SK-N-SH treated with all-trans-retinoic acid at 6 μM for 48 hours (cell line): ENCODE data around the gene ACBD5.

Experiments
- ARNTL ChIP-seq: fragments of 450-650 bp; formaldehyde crosslinking; IDR thresholded peaks from 2 replicates; pipeline ENCODE4 v1.5.0; 2020; ENCODE audit warnings: low read depth, mild to moderate bottlenecking, moderate library complexity, borderline replicate concordance
- BACH2 ChIP-seq: fragments of 250-450 bp; sonication (Bioruptor Pico); IDR thresholded peaks from 2 replicates; pipeline ENCODE4 v1.9.0; 2021; ENCODE audit warnings: mild to moderate bottlenecking, borderline replicate concordance
- CSRNP3 ChIP-seq: fragments of 250-450 bp; sonication (Bioruptor Pico); IDR thresholded peaks from 2 replicates; pipeline ENCODE4 v1.5.1; 2021; ENCODE audit warnings: mild to moderate bottlenecking, moderate library complexity
- POU6F1 ChIP-seq: fragments of 250-450 bp; sonication (Bioruptor Pico); IDR thresholded peaks from 2 replicates; pipeline ENCODE4 v1.8.0; 2021; ENCODE audit warnings: low read depth, mild to moderate bottlenecking, moderate library complexity, borderline replicate concordance
- TCF4 ChIP-seq: fragments of 250-450 bp; sonication (Bioruptor Pico); IDR thresholded peaks from 2 replicates; pipeline ENCODE4 v1.8.0; 2021; ENCODE audit warnings: mild to moderate bottlenecking, moderate library complexity, borderline replicate concordance
- TOX ChIP-seq: fragments of 250-450 bp; sonication (Bioruptor Pico); IDR thresholded peaks from 2 replicates; pipeline ENCODE4 v1.8.0; 2021; ENCODE audit warnings: mild to moderate bottlenecking, moderate library complexity, borderline replicate concordance
- ZFP30 ChIP-seq: fragments of 450-650 bp; formaldehyde crosslinking; IDR thresholded peaks from 2 replicates; pipeline ENCODE4 v1.5.0; 2022; ENCODE audit warnings: mild to moderate bottlenecking, moderate library complexity
- ZNF8 ChIP-seq: fragments of 450-650 bp; formaldehyde crosslinking; IDR thresholded peaks from 2 replicates; pipeline ENCODE4 v1.5.0; 2020; ENCODE audit warnings: mild to moderate bottlenecking, moderate library complexity
- TF ChIP-seq, protein P1 (sequence below): fragments of 250-450 bp; sonication (Bioruptor Pico); IDR thresholded peaks from 2 replicates; pipeline ENCODE4 v1.8.0; 2020; ENCODE audit warnings: mild to moderate bottlenecking, moderate library complexity, borderline replicate concordance

DNA sequence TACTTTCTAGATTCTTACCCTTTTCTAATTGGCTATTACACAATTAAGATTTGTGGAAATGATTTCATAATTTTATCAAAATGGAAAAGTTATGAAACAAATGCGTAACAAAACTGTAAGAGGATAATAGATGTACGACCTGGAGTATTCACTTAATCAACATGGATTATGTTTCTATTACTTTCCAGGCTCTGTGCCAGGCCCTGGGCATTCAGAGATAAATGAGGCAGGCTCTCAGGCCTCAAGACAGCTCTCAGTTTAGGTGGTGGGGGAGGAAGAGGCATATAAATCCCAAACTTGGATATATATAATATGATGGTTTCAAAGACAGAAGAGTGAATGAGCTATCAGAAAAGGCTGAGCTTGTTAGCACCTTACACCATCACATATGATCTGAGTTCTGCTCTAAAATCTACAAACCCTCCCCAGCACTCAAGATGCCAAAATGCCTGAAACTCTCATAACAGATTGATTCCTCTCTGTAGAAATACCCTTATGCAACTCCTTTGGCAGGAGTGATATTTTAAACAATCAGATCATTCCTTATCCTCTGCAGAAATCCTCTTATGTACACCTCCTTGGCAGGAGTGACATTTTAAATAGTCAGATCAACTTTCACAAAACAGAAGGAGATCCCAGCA is 42.5 kb downstream of the ACBD5 start:
- TF ChIP-seq CSRNP3 (CRISPR knock-in tag) (no peak), POU6F1 (CRISPR knock-in tag) (no peak), ZNF8 (CRISPR knock-in tag) (no peak), BACH2 (CRISPR knock-in tag) (no peak), TCF4 (CRISPR knock-in tag) (no peak), ZFP30 (CRISPR knock-in tag) (no peak), ARNTL (no peak), TOX (no peak)
- TF ChIP-seq, protein P1, sequence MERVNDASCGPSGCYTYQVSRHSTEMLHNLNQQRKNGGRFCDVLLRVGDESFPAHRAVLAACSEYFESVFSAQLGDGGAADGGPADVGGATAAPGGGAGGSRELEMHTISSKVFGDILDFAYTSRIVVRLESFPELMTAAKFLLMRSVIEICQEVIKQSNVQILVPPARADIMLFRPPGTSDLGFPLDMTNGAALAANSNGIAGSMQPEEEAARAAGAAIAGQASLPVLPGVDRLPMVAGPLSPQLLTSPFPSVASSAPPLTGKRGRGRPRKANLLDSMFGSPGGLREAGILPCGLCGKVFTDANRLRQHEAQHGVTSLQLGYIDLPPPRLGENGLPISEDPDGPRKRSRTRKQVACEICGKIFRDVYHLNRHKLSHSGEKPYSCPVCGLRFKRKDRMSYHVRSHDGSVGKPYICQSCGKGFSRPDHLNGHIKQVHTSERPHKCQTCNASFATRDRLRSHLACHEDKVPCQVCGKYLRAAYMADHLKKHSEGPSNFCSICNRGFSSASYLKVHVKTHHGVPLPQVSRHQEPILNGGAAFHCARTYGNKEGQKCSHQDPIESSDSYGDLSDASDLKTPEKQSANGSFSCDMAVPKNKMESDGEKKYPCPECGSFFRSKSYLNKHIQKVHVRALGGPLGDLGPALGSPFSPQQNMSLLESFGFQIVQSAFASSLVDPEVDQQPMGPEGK: no peak
